SU-DHL-6 (cell line): ENCODE data around the gene ESR1.

Experiments
- H2AFZ ChIP-seq: fragments of 200-600 bp; sonication (generic); 2 replicates; pipeline ENCODE4 v1.6.1; 2014; ENCODE audit warnings: low read depth, mild to moderate bottlenecking, moderate library complexity, mixed read lengths, antibody characterized with exemption, low read length; ENCODE audit not compliant: severe bottlenecking
- H3F3A ChIP-seq: fragments of 200-600 bp; shearing (Covaris generic); 2 replicates; pipeline ENCODE4 v1.6.0; 2016; ENCODE audit warnings: antibody characterized with exemption, mild to moderate bottlenecking; ENCODE audit not compliant: insufficient read depth
- H3K27ac ChIP-seq: fragments of 200-600 bp; sonication (generic); 2 replicates; pipeline ENCODE4 v1.5.1; 2016; ENCODE audit warnings: low read depth, mild to moderate bottlenecking, low read length, moderate library complexity, mixed read lengths
- H3K27me3 ChIP-seq: fragments of 200-600 bp; sonication (generic), shearing (Covaris generic); 2 replicates; pipeline ENCODE4 v1.6.0; 2014; ENCODE audit warnings: mild to moderate bottlenecking, low read length
- H3K36me3 ChIP-seq: fragments of 200-600 bp; sonication (generic); 2 replicates; pipeline ENCODE4 v1.6.1; 2014; ENCODE audit warnings: mild to moderate bottlenecking, low read length, mixed read lengths
- H3K4me2 ChIP-seq: fragments of 300-600, 200-600 bp; shearing (Covaris generic), sonication (generic); 2 replicates; pipeline ENCODE4 v1.6.0; 2014; ENCODE audit warnings: low read length, low read depth, mild to moderate bottlenecking; ENCODE audit not compliant: poor library complexity, severe bottlenecking
- H3K4me3 ChIP-seq: fragments of 200-600 bp; sonication (generic); 2 replicates; pipeline ENCODE4 v1.5.1; 2014; ENCODE audit warnings: antibody characterized with exemption, low read length, mild to moderate bottlenecking, mixed read lengths; ENCODE audit not compliant: insufficient read depth, poor library complexity, severe bottlenecking
- H3K79me2 ChIP-seq: fragments of 200-600 bp; sonication (generic); 2 replicates; pipeline ENCODE4 v1.6.1; 2014; ENCODE audit warnings: mild to moderate bottlenecking, low read length, moderate library complexity; ENCODE audit not compliant: insufficient read depth
- H3K9ac ChIP-seq: fragments of 200-600 bp; sonication (generic); 2 replicates; pipeline ENCODE4 v1.7.0; 2014; ENCODE audit warnings: mild to moderate bottlenecking, low read length
- H3K9me2 ChIP-seq: fragments of 200-600 bp; sonication (generic); replicated peaks from 2 replicates; pipeline ENCODE4 v1.6.1; 2014; ENCODE audit warnings: low read length; ENCODE audit not compliant: insufficient read depth
- H3K9me3 ChIP-seq: fragments of 200-600 bp; sonication (generic); 2 replicates; pipeline ENCODE4 v1.6.1; 2014; ENCODE audit warnings: low read length, mixed read lengths; ENCODE audit not compliant: insufficient read depth
- H4K20me1 ChIP-seq: fragments of 200-600 bp; sonication (generic); 2 replicates; pipeline ENCODE4 v1.6.1; 2014; ENCODE audit warnings: low read depth, mild to moderate bottlenecking, antibody characterized with exemption, low read length, moderate library complexity, mixed read lengths
- EZH2phosphoT487 ChIP-seq: fragments of 200-600 bp; sonication (generic), shearing (Covaris generic); conservative IDR thresholded peaks from 2 replicates; pipeline ENCODE4 v1.6.1; 2018; ENCODE audit warnings: mild to moderate bottlenecking, antibody characterized with exemption, low read length, moderate library complexity, mixed read lengths
- TF ChIP-seq, protein P1 (sequence below): fragments of 200-600 bp; sonication (generic); IDR thresholded peaks from one replicate; pipeline ENCODE4 v1.5.1; 2017; ENCODE audit warnings: antibody characterized with exemption, mild to moderate bottlenecking, low read length, moderate library complexity; ENCODE audit not compliant: insufficient read depth, poor library complexity, severe bottlenecking

Gene ESR1

GRCh38 chr6:152099446-152100182, 292.1 kb downstream of the ESR1 start:
- Histone ChIP-seq H3K4me3 (no peak overlapping the region), H3F3A (no peaks in the 10 kb centered on the region), H3K9me3 (no peaks in the 10 kb centered on the region), H3K79me2 (no peaks in the 10 kb centered on the region), H2AFZ (no peak overlapping the region), H3K27ac (no peak overlapping the region), H3K4me2 (no peak overlapping the region), H3K9me2 (no peaks in the 10 kb centered on the region), H3K27me3 (no peaks in the 10 kb centered on the region), H3K36me3 (no peaks in the 10 kb centered on the region), H3K9ac (no peak overlapping the region), H4K20me1 (no peaks in the 10 kb centered on the region)
- TF ChIP-seq, protein P1, sequence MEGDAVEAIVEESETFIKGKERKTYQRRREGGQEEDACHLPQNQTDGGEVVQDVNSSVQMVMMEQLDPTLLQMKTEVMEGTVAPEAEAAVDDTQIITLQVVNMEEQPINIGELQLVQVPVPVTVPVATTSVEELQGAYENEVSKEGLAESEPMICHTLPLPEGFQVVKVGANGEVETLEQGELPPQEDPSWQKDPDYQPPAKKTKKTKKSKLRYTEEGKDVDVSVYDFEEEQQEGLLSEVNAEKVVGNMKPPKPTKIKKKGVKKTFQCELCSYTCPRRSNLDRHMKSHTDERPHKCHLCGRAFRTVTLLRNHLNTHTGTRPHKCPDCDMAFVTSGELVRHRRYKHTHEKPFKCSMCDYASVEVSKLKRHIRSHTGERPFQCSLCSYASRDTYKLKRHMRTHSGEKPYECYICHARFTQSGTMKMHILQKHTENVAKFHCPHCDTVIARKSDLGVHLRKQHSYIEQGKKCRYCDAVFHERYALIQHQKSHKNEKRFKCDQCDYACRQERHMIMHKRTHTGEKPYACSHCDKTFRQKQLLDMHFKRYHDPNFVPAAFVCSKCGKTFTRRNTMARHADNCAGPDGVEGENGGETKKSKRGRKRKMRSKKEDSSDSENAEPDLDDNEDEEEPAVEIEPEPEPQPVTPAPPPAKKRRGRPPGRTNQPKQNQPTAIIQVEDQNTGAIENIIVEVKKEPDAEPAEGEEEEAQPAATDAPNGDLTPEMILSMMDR = no peak
- TF ChIP-seq EZH2phosphoT487 = no peak

GRCh38 chr6:152100183-152100618, 292.7 kb downstream of the ESR1 start:
- H3K36me3 ChIP-seq = no peaks in the 10 kb centered on the region
- H3K9me3 ChIP-seq = no peaks in the 10 kb centered on the region
- H3K4me2 ChIP-seq = no peak overlapping the region
- no peaks in the 10 kb centered on the region for H3F3A ChIP-seq
- no peaks in the 10 kb centered on the region for H4K20me1 ChIP-seq
- no peak overlapping the region for H2AFZ ChIP-seq
- H3K79me2 ChIP-seq = no peaks in the 10 kb centered on the region
- no peak overlapping the region for H3K9ac ChIP-seq
- no peaks in the 10 kb centered on the region for H3K9me2 ChIP-seq
- no peaks in the 10 kb centered on the region for H3K27me3 ChIP-seq
- no peak overlapping the region for H3K27ac ChIP-seq
- no peak for TF ChIP-seq EZH2phosphoT487
- TF ChIP-seq, protein P1 = no peak
- H3K4me3 ChIP-seq = no peak overlapping the region

- TF ChIP-seq EZH2phosphoT487 = no peak
- TF ChIP-seq, protein P1 = no peak
- Histone ChIP-seq H3K36me3 (no peaks in the 10 kb centered on the region), H3K9me2 (no peaks in the 10 kb centered on the region), H3K9ac (no peak overlapping the region), H4K20me1 (no peaks in the 10 kb centered on the region), H3F3A (no peaks in the 10 kb centered on the region), H3K4me2 (no peak overlapping the region), H3K79me2 (no peaks in the 10 kb centered on the region), H3K27ac (no peak overlapping the region), H2AFZ (no peak overlapping the region), H3K27me3 (no peaks in the 10 kb centered on the region), H3K9me3 (no peaks in the 10 kb centered on the region), H3K4me3 (no peak overlapping the region)
These were observed 300.5 kb downstream of the ESR1 start for GRCh38 chr6:152107973-152108372.
